ENCODE data around the gene ATG7.

Gene ATG7

GRCh38 chr3:11604139-11604892, 332.1 kb downstream of the ATG7 start:
- Mint-ChIP-seq H3K4me1 (ENCODE audit: low read depth) (peaks cover 14% of the 10 kb centered on the region), H3K9me3 (no peaks in the 10 kb centered on the region), H3K4me3 (no peak overlapping the region), H3K27me3 (ENCODE audit: low read depth) (no peaks in the 10 kb centered on the region), H3K36me3 (ENCODE audit: low read depth) (peaks cover 24% of the 10 kb centered on the region), H3K27ac (no peak overlapping the region)

GRCh38 chr3:11605398-11605797, 333.2 kb downstream of the ATG7 start:
- no peak overlapping the region for H3K4me3 Mint-ChIP-seq
- peaks cover 14% of the 10 kb centered on the region for H3K4me1 Mint-ChIP-seq (ENCODE audit: low read depth)
- H3K36me3 Mint-ChIP-seq (ENCODE audit: low read depth), result peaks cover 19% of the 10 kb centered on the region
- H3K9me3 Mint-ChIP-seq, result no peaks in the 10 kb centered on the region
- no peaks in the 10 kb centered on the region for H3K27me3 Mint-ChIP-seq (ENCODE audit: low read depth)
- no peak overlapping the region for H3K27ac Mint-ChIP-seq

- H3K4me3 Mint-ChIP-seq, result no peak overlapping the region
- H3K27ac Mint-ChIP-seq, result no peak overlapping the region
- peaks cover 14% of the 10 kb centered on the region for H3K4me1 Mint-ChIP-seq (ENCODE audit: low read depth)
- no peaks in the 10 kb centered on the region for H3K27me3 Mint-ChIP-seq (ENCODE audit: low read depth)
- no peaks in the 10 kb centered on the region for H3K9me3 Mint-ChIP-seq
- peaks cover 10% of the 10 kb centered on the region for H3K36me3 Mint-ChIP-seq (ENCODE audit: low read depth)
Measured at GRCh38 chr3:11606090-11606784, 334.0 kb downstream of the ATG7 start.

GRCh38 chr3:11606865-11607440, 334.8 kb downstream of the ATG7 start:
- H3K9me3 Mint-ChIP-seq, result no peaks in the 10 kb centered on the region
- H3K4me3 Mint-ChIP-seq, result no peak overlapping the region
- H3K27me3 Mint-ChIP-seq (ENCODE audit: low read depth), result no peaks in the 10 kb centered on the region
- peaks cover 14% of the 10 kb centered on the region for H3K4me1 Mint-ChIP-seq (ENCODE audit: low read depth)
- H3K27ac Mint-ChIP-seq, result no peak overlapping the region
- H3K36me3 Mint-ChIP-seq (ENCODE audit: low read depth), result peaks cover 7% of the 10 kb centered on the region
